Measurements from ENCODE around the gene SPRR2G. TPM values are rescaled to one million over a fixed set of nuclear protein-coding genes. Genes with fewer than 3 reads are reported as not detected.
"Not testable (repeated sequence)": the region's sequence is repeated elsewhere in the genome, so short reads cannot be mapped to it uniquely, and the experiment has no call there.

Gene SPRR2G
- total RNA-seq (not detected), total RNA-seq (0 reads per million in 2 donors)

DNA sequence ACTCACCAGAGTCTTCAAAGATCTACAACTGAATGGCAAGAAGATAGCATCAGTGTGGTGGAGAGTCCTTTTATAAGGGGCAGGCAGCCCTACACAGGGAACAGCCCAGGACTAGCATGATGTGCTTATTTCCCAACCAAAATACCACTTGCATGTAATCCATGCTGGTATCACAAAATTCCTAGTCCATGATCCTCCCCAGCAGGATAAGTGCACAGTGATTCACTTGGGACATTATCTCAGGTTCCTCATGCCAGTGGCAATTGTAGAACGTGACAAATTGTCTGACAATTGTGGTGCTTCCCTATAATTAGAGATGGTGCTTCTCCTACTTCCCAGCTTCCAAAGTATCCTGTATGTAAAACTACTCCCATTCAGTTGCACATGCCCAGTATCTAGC, at the start of gene SPRR2G:
SPRR2G (minus strand) TSS at position 45 of the 400 bp plus-strand sequence. CDS start 780 bp downstream, outside the sequence.
- no peak within 1 kb of the TSS for H3K27ac Mint-ChIP-seq
- no peak within 1 kb of the TSS for H3K4me3 Mint-ChIP-seq
- no peaks in the 10 kb centered on the region for H3K4me1 Mint-ChIP-seq
- DNase-seq (no peak), ATAC-seq (no peak)
- H3K9me3 ChIP-seq (ENCODE audit: control insufficient read depth, low read length, poor library complexity, severe bottlenecking) = no peaks in the 10 kb centered on the region
- peaks cover 55% of the 10 kb centered on the region for H3K27me3 Mint-ChIP-seq
- H3K36me3 Mint-ChIP-seq (ENCODE audit: low read depth) = no peaks in the 10 kb centered on the region

DNA sequence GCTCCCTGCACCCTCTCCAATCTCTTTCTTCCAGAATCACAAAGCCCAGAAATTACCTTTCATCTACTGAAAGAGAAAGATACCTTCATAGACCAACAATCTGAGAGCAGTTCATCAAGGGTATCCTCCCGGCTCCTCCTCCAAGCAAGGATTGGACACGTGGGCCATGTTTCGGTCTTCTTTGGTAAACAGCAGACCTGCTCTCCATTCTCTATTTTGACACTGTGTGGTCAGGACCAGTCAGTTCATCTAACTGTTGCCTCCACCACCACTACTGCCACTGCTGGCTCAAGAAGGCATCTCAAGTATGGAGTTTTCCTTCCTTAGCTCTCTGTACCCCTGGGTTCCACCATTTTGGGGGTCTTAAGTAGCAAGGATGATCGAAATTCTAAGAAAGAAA, 44.5 kb upstream of the SPRR2G start:
- no peaks in the 10 kb centered on the region for H3K9me3 ChIP-seq (ENCODE audit: control insufficient read depth, low read length, poor library complexity, severe bottlenecking)
- ATAC-seq = no peak
- peaks cover 3% of the 10 kb centered on the region for H3K36me3 Mint-ChIP-seq (ENCODE audit: low read depth)
- H3K4me3 Mint-ChIP-seq = no peak overlapping the region
- no peak for DNase-seq
- peaks cover 88% of the 10 kb centered on the region for H3K27me3 Mint-ChIP-seq
- H3K4me1 Mint-ChIP-seq = no peaks in the 10 kb centered on the region
- H3K27ac Mint-ChIP-seq = no peak overlapping the region

DNA sequence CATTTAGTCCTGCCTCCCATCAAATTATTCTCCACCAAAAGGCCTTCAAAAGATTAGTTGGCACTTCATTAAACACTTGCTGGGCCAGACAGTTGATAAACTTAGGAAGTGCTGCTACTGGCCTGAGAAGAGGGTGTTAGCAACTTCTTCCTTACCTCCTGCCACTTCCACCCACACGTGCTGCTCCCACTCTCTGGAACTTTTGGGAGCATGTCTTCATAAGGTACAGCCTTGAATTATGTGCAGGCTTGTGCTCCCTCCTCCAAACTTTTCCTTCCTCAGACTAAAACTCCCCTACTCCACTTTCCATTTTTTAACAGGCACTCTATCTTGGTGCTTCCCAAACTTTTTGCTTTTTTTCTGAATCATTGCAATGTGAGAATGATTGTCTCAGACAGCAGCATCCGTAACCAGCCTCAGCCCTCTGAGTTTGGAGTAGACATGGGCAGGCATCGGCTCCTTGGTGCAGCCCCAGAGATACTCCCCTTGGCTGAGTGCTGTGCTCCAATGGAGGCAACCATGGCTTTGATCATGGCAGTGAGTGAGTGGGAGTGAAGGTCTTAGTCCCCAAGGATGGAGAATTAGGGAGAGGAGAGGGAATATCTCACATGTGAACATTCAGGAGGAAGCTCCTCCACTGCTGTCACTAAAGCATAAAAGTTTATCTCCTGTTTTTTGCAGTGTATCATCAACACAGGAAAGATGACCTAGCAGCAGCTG, 43.8 kb upstream of the SPRR2G start:
- ATAC-seq = no peak
- Mint-ChIP-seq H3K36me3 (ENCODE audit: low read depth) (peaks cover 3% of the 10 kb centered on the region), H3K27me3 (peaks cover 91% of the 10 kb centered on the region), H3K4me1 (no peaks in the 10 kb centered on the region), H3K27ac (no peak overlapping the region), H3K4me3 (no peak overlapping the region)
- no peaks in the 10 kb centered on the region for H3K9me3 ChIP-seq (ENCODE audit: control insufficient read depth, low read length, poor library complexity, severe bottlenecking)
- DNase-seq = no peak

DNA sequence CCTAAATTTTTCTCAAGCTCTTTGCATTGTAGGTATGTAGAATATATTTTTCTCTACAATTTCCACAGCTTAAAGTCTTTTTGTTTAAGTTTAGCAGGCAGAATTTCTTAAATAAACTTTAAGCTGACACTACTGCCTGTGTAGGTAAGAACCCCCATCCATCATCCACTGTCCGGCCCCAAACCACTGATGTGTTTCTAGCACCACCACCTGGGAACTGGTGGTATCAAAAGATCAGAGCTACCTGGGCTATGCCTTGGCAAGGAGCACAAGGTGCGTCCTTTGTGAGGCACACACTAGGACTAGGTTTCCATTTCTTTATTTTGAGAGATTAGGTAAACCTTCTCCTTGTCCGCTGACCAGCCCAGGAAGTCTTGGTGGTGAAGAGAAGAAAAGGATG, 42.0 kb upstream of the SPRR2G start:
- no peak for ATAC-seq
- Mint-ChIP-seq H3K27ac (no peak overlapping the region), H3K27me3 (peaks cover 83% of the 10 kb centered on the region), H3K4me1 (no peaks in the 10 kb centered on the region), H3K4me3 (no peak overlapping the region), H3K36me3 (ENCODE audit: low read depth) (no peaks in the 10 kb centered on the region)
- no peaks in the 10 kb centered on the region for H3K9me3 ChIP-seq (ENCODE audit: control insufficient read depth, low read length, poor library complexity, severe bottlenecking)
- DNase-seq = no peak

DNA sequence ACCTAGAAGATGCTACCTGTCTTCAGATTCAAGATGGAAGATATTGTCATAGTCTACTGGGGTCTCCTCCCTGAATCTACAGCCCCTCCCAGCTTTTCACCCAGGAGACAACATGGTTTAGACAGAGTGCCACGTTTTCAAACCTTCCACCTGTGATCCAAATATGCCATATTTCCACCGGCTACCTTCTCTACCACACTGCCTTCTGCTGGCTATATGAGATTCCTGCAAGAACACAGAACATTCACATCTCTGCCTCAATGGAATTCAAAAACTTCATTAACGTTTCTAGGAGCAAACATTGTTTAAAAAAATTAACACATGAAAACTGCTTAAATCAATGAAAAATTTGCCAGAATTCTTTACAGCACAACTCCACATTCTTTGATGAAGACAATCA, 39.7 kb upstream of the SPRR2G start:
- ATAC-seq = no peak
- Mint-ChIP-seq H3K27ac (no peak overlapping the region), H3K27me3 (peaks cover 63% of the 10 kb centered on the region)

DNA sequence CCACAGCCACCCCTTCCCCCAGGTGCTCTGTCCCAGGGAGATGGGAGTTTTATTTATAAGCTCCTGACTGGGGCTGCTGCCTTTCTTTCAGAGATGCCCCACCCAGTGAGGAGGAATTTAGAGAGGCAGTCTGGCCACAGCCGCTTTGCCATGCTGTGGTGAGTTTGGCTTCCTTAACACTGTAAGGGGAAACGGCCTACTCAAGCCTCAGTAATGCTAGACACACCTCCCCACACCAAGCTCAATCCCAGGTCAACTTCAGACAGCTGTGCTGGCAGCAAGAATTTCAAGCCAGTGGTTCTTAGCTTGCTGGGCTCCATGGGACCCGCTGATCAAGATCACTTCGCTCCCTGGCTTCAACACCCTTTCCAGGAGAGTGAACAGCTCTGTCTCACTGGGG, 37.6 kb upstream of the SPRR2G start:
- H3K27me3 Mint-ChIP-seq = peaks cover 42% of the 10 kb centered on the region
- H3K36me3 Mint-ChIP-seq (ENCODE audit: low read depth); H3K9me3 ChIP-seq (ENCODE audit: control insufficient read depth, low read length, poor library complexity, severe bottlenecking); DNase-seq; H3K27ac Mint-ChIP-seq; ATAC-seq; H3K4me1 Mint-ChIP-seq; H3K4me3 Mint-ChIP-seq: not testable (repeated sequence)

More for the DNA sequence above, 39.7 kb upstream of the SPRR2G start:
- Mint-ChIP-seq H3K4me3 (no peak overlapping the region), H3K4me1 (no peaks in the 10 kb centered on the region), H3K36me3 (ENCODE audit: low read depth) (no peaks in the 10 kb centered on the region)
- DNase-seq = no peak
- no peaks in the 10 kb centered on the region for H3K9me3 ChIP-seq (ENCODE audit: control insufficient read depth, low read length, poor library complexity, severe bottlenecking)

DNA sequence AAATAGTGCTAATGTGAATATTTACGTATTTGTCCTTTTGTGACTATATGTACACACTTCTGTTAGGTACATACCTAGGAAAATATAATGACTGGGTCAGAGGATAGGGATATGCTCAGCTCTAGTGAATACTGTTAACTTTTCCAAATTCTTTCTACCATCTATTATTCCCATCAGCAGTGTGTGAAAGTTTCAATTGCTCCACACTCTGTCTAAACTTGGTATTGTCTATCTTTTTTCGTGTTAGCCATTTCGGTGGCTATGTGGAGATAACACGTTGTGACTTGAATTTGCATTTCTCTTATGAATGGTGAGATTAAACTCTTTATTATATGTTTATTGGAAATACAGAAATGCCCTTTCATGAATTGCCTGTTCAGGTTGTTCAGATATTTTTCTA, 29.9 kb upstream of the SPRR2G start:
- H3K9me3 ChIP-seq (ENCODE audit: control insufficient read depth, low read length, poor library complexity, severe bottlenecking) = no peaks in the 10 kb centered on the region
- no peaks in the 10 kb centered on the region for H3K36me3 Mint-ChIP-seq (ENCODE audit: low read depth)
- no peak overlapping the region for H3K4me3 Mint-ChIP-seq
- H3K27ac Mint-ChIP-seq = no peak overlapping the region
- peaks cover 40% of the 10 kb centered on the region for H3K27me3 Mint-ChIP-seq
- ATAC-seq (no peak), DNase-seq (no peak)
- no peaks in the 10 kb centered on the region for H3K4me1 Mint-ChIP-seq

DNA sequence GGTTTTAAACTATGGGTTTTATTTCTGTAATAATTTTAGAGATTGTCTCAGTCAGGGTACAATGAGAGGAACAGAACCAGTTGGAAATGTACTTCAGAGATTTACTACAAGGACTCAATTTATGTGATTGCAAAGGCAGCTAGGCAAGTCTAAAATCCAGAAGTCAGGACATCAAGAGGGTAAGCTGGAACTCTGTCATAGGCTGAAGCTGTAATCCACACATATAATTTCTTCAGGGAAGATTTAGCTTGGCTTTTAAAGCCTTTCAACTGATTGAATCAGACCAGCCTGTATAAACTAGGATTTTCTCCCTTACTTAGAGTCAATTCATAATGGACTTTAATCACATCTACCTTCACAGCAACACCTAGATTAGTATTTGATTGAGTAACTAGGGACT, 28.2 kb upstream of the SPRR2G start:
- no peak overlapping the region for H3K4me3 Mint-ChIP-seq
- H3K36me3 Mint-ChIP-seq (ENCODE audit: low read depth) = no peaks in the 10 kb centered on the region
- no peaks in the 10 kb centered on the region for H3K9me3 ChIP-seq (ENCODE audit: control insufficient read depth, low read length, poor library complexity, severe bottlenecking)
- no peaks in the 10 kb centered on the region for H3K4me1 Mint-ChIP-seq
- ATAC-seq (no peak), DNase-seq (no peak)
- H3K27ac Mint-ChIP-seq = no peak overlapping the region
- peaks cover 49% of the 10 kb centered on the region for H3K27me3 Mint-ChIP-seq

DNA sequence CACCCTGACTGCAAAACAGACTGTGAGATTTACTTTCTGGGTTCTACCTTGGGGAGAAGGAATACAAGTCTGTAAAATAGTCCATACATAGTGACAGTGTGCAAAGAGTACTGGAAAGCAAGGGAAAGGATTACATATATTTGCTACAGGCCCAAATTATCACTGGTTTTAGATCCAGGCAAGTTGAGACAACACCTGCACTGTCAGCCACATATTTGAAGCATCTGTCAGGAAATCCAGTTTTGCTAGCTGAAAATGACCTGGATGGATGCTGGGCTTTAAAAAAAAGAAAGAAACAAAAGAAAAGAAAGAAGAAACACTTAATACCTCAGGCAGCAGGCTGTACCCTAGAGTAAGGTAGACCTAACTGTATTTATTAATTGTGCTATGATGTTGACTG, 23.9 kb upstream of the SPRR2G start:
- Mint-ChIP-seq H3K27me3 (peaks cover 53% of the 10 kb centered on the region), H3K36me3 (ENCODE audit: low read depth) (no peaks in the 10 kb centered on the region), H3K4me1 (no peaks in the 10 kb centered on the region), H3K4me3 (no peak overlapping the region), H3K27ac (no peak overlapping the region)
- no peaks in the 10 kb centered on the region for H3K9me3 ChIP-seq (ENCODE audit: control insufficient read depth, low read length, poor library complexity, severe bottlenecking)
- DNase-seq = no peak
- no peak for ATAC-seq

DNA sequence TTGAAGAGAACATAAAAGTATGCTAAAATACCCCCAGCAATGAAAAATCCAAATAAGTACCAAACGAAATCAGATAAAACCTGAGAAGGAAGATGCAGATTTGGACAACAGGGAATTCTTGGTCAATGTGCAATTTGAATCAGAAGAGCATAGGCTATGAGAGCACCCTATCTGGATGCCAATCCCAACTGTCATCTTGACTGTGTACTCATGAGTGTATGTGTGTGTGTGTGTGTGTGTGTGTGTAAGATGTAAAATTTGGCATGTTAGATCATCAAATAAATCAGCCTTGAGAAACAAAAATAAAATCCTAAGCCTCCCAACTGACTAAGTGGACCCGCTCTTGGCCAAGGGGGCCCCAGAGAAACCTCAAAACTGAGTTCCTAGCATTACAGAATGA, 18.0 kb upstream of the SPRR2G start:
- H3K27me3 Mint-ChIP-seq = peaks cover 60% of the 10 kb centered on the region
- H3K36me3 Mint-ChIP-seq (ENCODE audit: low read depth) = no peaks in the 10 kb centered on the region
- DNase-seq (no peak), ATAC-seq (no peak)
- H3K4me3 Mint-ChIP-seq = no peak overlapping the region
- no peak overlapping the region for H3K27ac Mint-ChIP-seq
- no peaks in the 10 kb centered on the region for H3K4me1 Mint-ChIP-seq
- H3K9me3 ChIP-seq (ENCODE audit: control insufficient read depth, low read length, poor library complexity, severe bottlenecking) = no peaks in the 10 kb centered on the region

DNA sequence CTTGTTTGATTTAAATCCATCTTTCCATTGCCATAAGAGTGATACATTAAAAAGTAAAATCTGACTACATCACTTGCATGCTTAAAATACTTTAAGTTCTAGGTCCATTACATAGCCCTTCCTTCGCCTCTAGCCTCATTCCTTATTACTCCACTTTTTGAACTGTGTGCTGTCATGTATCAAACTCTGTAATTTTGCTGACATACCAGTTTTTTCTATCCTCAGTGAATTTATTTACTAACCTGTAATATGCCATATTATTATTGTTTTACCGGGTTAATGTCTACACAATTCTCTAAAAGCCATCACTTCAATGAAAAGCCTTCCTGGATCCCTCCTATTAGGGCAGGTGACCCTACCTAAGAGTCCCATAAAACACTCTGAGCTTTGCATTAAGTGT, 4.9 kb upstream of the SPRR2G start:
- H3K4me1 Mint-ChIP-seq = no peaks in the 10 kb centered on the region
- no peaks in the 10 kb centered on the region for H3K9me3 ChIP-seq (ENCODE audit: control insufficient read depth, low read length, poor library complexity, severe bottlenecking)
- no peak for ATAC-seq
- H3K27ac Mint-ChIP-seq = no peak overlapping the region
- no peak overlapping the region for H3K4me3 Mint-ChIP-seq
- peaks cover 32% of the 10 kb centered on the region for H3K27me3 Mint-ChIP-seq
- DNase-seq = no peak
- no peaks in the 10 kb centered on the region for H3K36me3 Mint-ChIP-seq (ENCODE audit: low read depth)

DNA sequence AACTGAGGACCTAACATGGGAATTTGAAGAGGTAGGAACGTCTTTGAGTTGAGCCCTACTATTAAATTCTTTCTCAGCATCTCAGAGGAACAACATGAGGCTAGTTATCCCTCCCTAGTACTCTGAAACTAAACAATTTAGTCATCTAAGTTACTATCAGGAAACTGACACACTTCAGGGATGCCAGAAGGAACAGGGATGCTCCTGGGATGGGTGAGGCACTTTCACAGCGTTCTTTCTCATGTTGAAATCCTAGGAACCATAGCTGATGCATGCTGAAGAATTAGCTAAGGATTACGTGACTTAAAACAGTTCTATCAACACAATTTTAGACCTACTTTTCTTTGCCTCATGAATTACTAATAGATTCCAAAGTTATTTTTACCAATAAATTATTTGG, 1.8 kb upstream of the SPRR2G start:
- no peaks in the 10 kb centered on the region for H3K9me3 ChIP-seq (ENCODE audit: control insufficient read depth, low read length, poor library complexity, severe bottlenecking)
- Mint-ChIP-seq H3K4me3 (no peak overlapping the region), H3K27ac (no peak overlapping the region), H3K36me3 (ENCODE audit: low read depth) (no peaks in the 10 kb centered on the region), H3K4me1 (no peaks in the 10 kb centered on the region), H3K27me3 (peaks cover 49% of the 10 kb centered on the region)
- ATAC-seq (no peak), DNase-seq (no peak)

DNA sequence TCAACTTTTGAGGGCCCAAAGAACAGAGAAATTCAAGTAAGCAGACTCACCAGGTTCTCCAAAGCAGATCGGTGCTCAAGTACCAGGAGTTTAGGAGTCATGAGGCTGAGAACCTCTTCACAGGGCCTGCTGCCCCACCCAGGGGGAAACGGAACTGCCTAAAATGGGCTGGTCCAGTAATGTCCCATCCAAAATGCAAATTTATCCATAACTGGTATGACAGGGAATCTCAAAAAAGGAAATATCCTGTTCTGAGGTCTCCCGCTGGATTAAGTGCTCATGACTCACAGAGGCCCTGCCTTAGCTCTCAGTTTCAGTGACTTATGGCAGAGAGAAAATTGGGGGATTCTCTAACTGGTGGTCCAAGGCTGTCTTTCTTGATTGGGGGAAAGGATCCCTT, 9.3 kb downstream of the SPRR2G start:
- Mint-ChIP-seq H3K4me3 (no peak overlapping the region), H3K4me1 (no peaks in the 10 kb centered on the region), H3K27ac (no peak overlapping the region), H3K27me3 (peaks cover 65% of the 10 kb centered on the region), H3K36me3 (ENCODE audit: low read depth) (peaks cover 2% of the 10 kb centered on the region)
- ATAC-seq (no peak), DNase-seq (no peak)
- no peaks in the 10 kb centered on the region for H3K9me3 ChIP-seq (ENCODE audit: control insufficient read depth, low read length, poor library complexity, severe bottlenecking)

DNA sequence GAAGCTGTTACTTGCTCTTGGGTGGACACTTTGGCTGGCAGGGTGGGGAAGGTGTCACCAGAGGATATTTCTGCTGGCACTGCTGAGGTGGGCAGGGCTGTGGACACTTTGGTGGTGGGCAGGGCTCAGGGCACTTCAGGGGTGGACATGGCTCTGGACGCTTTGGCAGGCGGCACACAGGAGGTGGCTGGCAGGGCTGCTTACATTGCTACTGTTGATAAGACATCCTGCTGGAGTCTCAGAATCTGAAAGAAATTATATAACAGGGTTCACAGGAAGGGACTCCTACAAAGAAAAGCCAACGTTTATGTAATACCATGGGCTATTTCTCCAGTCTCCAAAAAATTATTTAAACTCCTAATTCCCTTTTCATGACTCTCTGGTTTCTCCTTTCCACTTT, 10.2 kb downstream of the SPRR2G start:
- H3K27me3 Mint-ChIP-seq = peaks cover 66% of the 10 kb centered on the region
- DNase-seq (no peak), ATAC-seq (no peak)
- peaks cover 2% of the 10 kb centered on the region for H3K36me3 Mint-ChIP-seq (ENCODE audit: low read depth)
- H3K4me1 Mint-ChIP-seq = no peaks in the 10 kb centered on the region
- H3K9me3 ChIP-seq (ENCODE audit: control insufficient read depth, low read length, poor library complexity, severe bottlenecking) = no peaks in the 10 kb centered on the region
- no peak overlapping the region for H3K4me3 Mint-ChIP-seq
- no peak overlapping the region for H3K27ac Mint-ChIP-seq
